ENCODE measurements around the gene CCDC57. TPM values are rescaled to one million over a fixed set of nuclear protein-coding genes. Genes with fewer than 3 reads are reported as not detected.

Gene CCDC57
- total RNA-seq, 1 experiment from 2014 or later: 36.6 TPM

- intact Hi-C loops (cut with micrococcal nuclease): no loop called here
- ChIA-PET POLR2A (ENCODE audit: unreplicated experiment) (no interaction called here), CTCF (no interaction called here)
- H3K36me3 ChIP-seq (ENCODE audit: low read depth, low read length): no peaks in the 10 kb centered on the region
- H3K79me2 ChIP-seq (ENCODE audit: low read length): no peaks in the 10 kb centered on the region
- H2AFZ ChIP-seq (ENCODE audit: low read length): no peak overlapping the region
- peaks cover 10% of the 10 kb centered on the region for H3K4me1 ChIP-seq (ENCODE audit: insufficient read depth, low read length)
- ATAC-seq: no peak
- TF ChIP-seq EZH2phosphoT487 (IDR thresholded peaks at IDR 0.05; ENCODE audit: borderline replicate concordance, low read length) (no peak), EZH2 (IDR thresholded peaks at IDR 0.05; ENCODE audit: low read length, unreplicated experiment) (no peak), CTCF (conservative IDR thresholded peaks at IDR 0.05; ENCODE audit: low read depth, low read length) (no peak)
- no peaks in the 10 kb centered on the region for H3K27me3 ChIP-seq (ENCODE audit: low read length)
- H4K20me1 ChIP-seq (ENCODE audit: low read length): no peaks in the 10 kb centered on the region
- no peak for DNase-seq
- H3K9ac ChIP-seq (ENCODE audit: low read length): no peak overlapping the region
- H3K27ac ChIP-seq (ENCODE audit: low read length): no peak overlapping the region
- no peak overlapping the region for H3K4me3 ChIP-seq (ENCODE audit: low read length)
- H3K4me2 ChIP-seq (ENCODE audit: low read length): no peak overlapping the region
- no peaks in the 10 kb centered on the region for H3K9me2 ChIP-seq (replicated peaks; ENCODE audit: low read length)
- H3K9me3 ChIP-seq (ENCODE audit: low read length): no peaks in the 10 kb centered on the region
- H3F3A ChIP-seq (ENCODE audit: low read length, unreplicated experiment): peaks cover 4% of the 10 kb centered on the region
- no TSS peak for BruUV-seq (replicated peaks)
Measured at GRCh38 chr17:82112914-82113311, 99.7 kb downstream of the CCDC57 start.

GRCh38 chr17:82112181-82112913, 100.3 kb downstream of the CCDC57 start:
- H3K9me2 ChIP-seq (replicated peaks; ENCODE audit: low read length): no peaks in the 10 kb centered on the region
- peaks cover 4% of the 10 kb centered on the region for H3F3A ChIP-seq (ENCODE audit: low read length, unreplicated experiment)
- TF ChIP-seq CTCF (conservative IDR thresholded peaks at IDR 0.05; ENCODE audit: low read depth, low read length): no peak
- TF ChIP-seq EZH2phosphoT487 (IDR thresholded peaks at IDR 0.05; ENCODE audit: borderline replicate concordance, low read length): no peak
- TF ChIP-seq EZH2 (IDR thresholded peaks at IDR 0.05; ENCODE audit: low read length, unreplicated experiment): no peak
- intact Hi-C loops (cut with micrococcal nuclease): no loop called here
- no peaks in the 10 kb centered on the region for H4K20me1 ChIP-seq (ENCODE audit: low read length)
- no peaks in the 10 kb centered on the region for H3K36me3 ChIP-seq (ENCODE audit: low read depth, low read length)
- CTCF ChIA-PET: no interaction called here
- BruUV-seq (replicated peaks): no TSS peak
- no peaks in the 10 kb centered on the region for H3K9me3 ChIP-seq (ENCODE audit: low read length)
- H3K27me3 ChIP-seq (ENCODE audit: low read length): no peaks in the 10 kb centered on the region
- no peak overlapping the region for H3K9ac ChIP-seq (ENCODE audit: low read length)
- no peak overlapping the region for H2AFZ ChIP-seq (ENCODE audit: low read length)
- no peak overlapping the region for H3K4me3 ChIP-seq (ENCODE audit: low read length)
- no peak overlapping the region for H3K27ac ChIP-seq (ENCODE audit: low read length)
- no peaks in the 10 kb centered on the region for H3K79me2 ChIP-seq (ENCODE audit: low read length)
- no peak overlapping the region for H3K4me2 ChIP-seq (ENCODE audit: low read length)
- ATAC-seq (no peak), DNase-seq (no peak)
- POLR2A ChIA-PET (ENCODE audit: unreplicated experiment): interaction anchor here (0.6 kb wide), 1 partner anchor 45 kb away, joined by 5 read pairs; no protein-coding TSS in a partner anchor
- H3K4me1 ChIP-seq (ENCODE audit: insufficient read depth, low read length): peaks cover 10% of the 10 kb centered on the region

GRCh38 chr17:82110298-82110697, 102.3 kb downstream of the CCDC57 start:
- peak overlapping the region; percentile 72 for H3K27ac ChIP-seq (ENCODE audit: low read length)
- no TSS peak for BruUV-seq (replicated peaks)
- H3K9me2 ChIP-seq (replicated peaks; ENCODE audit: low read length): no peaks in the 10 kb centered on the region
- no peaks in the 10 kb centered on the region for H3K27me3 ChIP-seq (ENCODE audit: low read length)
- no peaks in the 10 kb centered on the region for H3K9me3 ChIP-seq (ENCODE audit: low read length)
- ATAC-seq (peak; percentile 65), DNase-seq (peak; percentile 94)
- intact Hi-C loops (cut with micrococcal nuclease): no loop called here
- ChIA-PET CTCF (interaction anchor here (0.6 kb wide), 1 partner anchor 80 kb away, joined by 3 read pairs; no protein-coding TSS in a partner anchor), POLR2A (ENCODE audit: unreplicated experiment) (no interaction called here)
- H3K9ac ChIP-seq (ENCODE audit: low read length): no peak overlapping the region
- TF ChIP-seq EZH2 (IDR thresholded peaks at IDR 0.05; ENCODE audit: low read length, unreplicated experiment) (no peak), CTCF (conservative IDR thresholded peaks at IDR 0.05; ENCODE audit: low read depth, low read length) (no peak), EZH2phosphoT487 (IDR thresholded peaks at IDR 0.05; ENCODE audit: borderline replicate concordance, low read length) (no peak)
- peak overlapping the region; percentile 47 for H3K4me2 ChIP-seq (ENCODE audit: low read length)
- no peaks in the 10 kb centered on the region for H3K36me3 ChIP-seq (ENCODE audit: low read depth, low read length)
- no peak overlapping the region for H2AFZ ChIP-seq (ENCODE audit: low read length)
- no peak overlapping the region for H3K4me3 ChIP-seq (ENCODE audit: low read length)
- H3K4me1 ChIP-seq (ENCODE audit: insufficient read depth, low read length): peaks cover 26% of the 10 kb centered on the region
- H3K79me2 ChIP-seq (ENCODE audit: low read length): no peaks in the 10 kb centered on the region
- H4K20me1 ChIP-seq (ENCODE audit: low read length): no peaks in the 10 kb centered on the region
- H3F3A ChIP-seq (ENCODE audit: low read length, unreplicated experiment): peaks cover 4% of the 10 kb centered on the region
